ENCODE results near the gene SPON2.

SPON2 gene

GRCh38 chr4:1201851-1202525, 29.6 kb upstream of the SPON2 start:
- no peak for DNase-seq (ENCODE audit: low read depth, low spot score)

GRCh38 chr4:1200425-1201035, 28.1 kb upstream of the SPON2 start:
- no peak overlapping the region for H3K4me3 ChIP-seq (ENCODE audit: low read length)
- H3K9me3 ChIP-seq (ENCODE audit: control insufficient read depth, insufficient read depth, low read length), result no peaks in the 10 kb centered on the region
- no peak overlapping the region for H3K27ac ChIP-seq (ENCODE audit: low read length)
- no CpG with 5 or more reads among the region's 20 CpGs for WGBS (ENCODE audit: insufficient coverage, insufficient read length)
- H3K4me1 ChIP-seq (ENCODE audit: control insufficient read depth, insufficient read depth, low read length), result no peaks in the 10 kb centered on the region; the same call in 1 of the 2 replicates
- DNase-seq (ENCODE audit: low read depth, low spot score), result no peak
- H3K36me3 ChIP-seq (ENCODE audit: control insufficient read depth, insufficient read depth, low read length), result no peaks in the 10 kb centered on the region
- H3K27me3 ChIP-seq (ENCODE audit: control insufficient read depth, insufficient read depth, low read length), result no peaks in the 10 kb centered on the region

More at GRCh38 chr4:1201851-1202525, 29.6 kb upstream of the SPON2 start:
- no peak overlapping the region for H3K27ac ChIP-seq (ENCODE audit: low read length)
- H3K4me1 ChIP-seq (ENCODE audit: control insufficient read depth, insufficient read depth, low read length), result no peaks in the 10 kb centered on the region; the same call in 1 of the 2 replicates
- H3K9me3 ChIP-seq (ENCODE audit: control insufficient read depth, insufficient read depth, low read length), result no peaks in the 10 kb centered on the region
- no CpG with 5 or more reads among the region's 26 CpGs for WGBS (ENCODE audit: insufficient coverage, insufficient read length)
- no peak overlapping the region for H3K4me3 ChIP-seq (ENCODE audit: low read length)
- no peaks in the 10 kb centered on the region; the same call in 1 of the 2 replicates for H3K36me3 ChIP-seq (ENCODE audit: control insufficient read depth, insufficient read depth, low read length)
- H3K27me3 ChIP-seq (ENCODE audit: control insufficient read depth, insufficient read depth, low read length), result no peaks in the 10 kb centered on the region

- Histone ChIP-seq H3K27ac (ENCODE audit: low read length) (no peak overlapping the region), H3K4me3 (ENCODE audit: low read length) (no peak overlapping the region), H3K36me3 (ENCODE audit: control insufficient read depth, insufficient read depth, low read length) (no peaks in the 10 kb centered on the region), H3K4me1 (ENCODE audit: control insufficient read depth, insufficient read depth, low read length) (no peaks in the 10 kb centered on the region; the same call in 1 of the 2 replicates), H3K9me3 (ENCODE audit: control insufficient read depth, insufficient read depth, low read length) (no peaks in the 10 kb centered on the region), H3K27me3 (ENCODE audit: control insufficient read depth, insufficient read depth, low read length) (no peaks in the 10 kb centered on the region)
- WGBS (ENCODE audit: insufficient coverage, insufficient read length), result no CpG with 5 or more reads among the region's 27 CpGs
- DNase-seq (ENCODE audit: low read depth, low spot score), result no peak
Observed at GRCh38 chr4:1199556-1200331, 27.4 kb upstream of the SPON2 start.

GRCh38 chr4:1198098-1198844, 25.9 kb upstream of the SPON2 start:
- Histone ChIP-seq H3K27me3 (ENCODE audit: control insufficient read depth, insufficient read depth, low read length) (no peaks in the 10 kb centered on the region), H3K4me1 (ENCODE audit: control insufficient read depth, insufficient read depth, low read length) (no peaks in the 10 kb centered on the region; the same call in 1 of the 2 replicates), H3K27ac (ENCODE audit: low read length) (no peak overlapping the region), H3K36me3 (ENCODE audit: control insufficient read depth, insufficient read depth, low read length) (no peaks in the 10 kb centered on the region), H3K9me3 (ENCODE audit: control insufficient read depth, insufficient read depth, low read length) (no peaks in the 10 kb centered on the region), H3K4me3 (ENCODE audit: low read length) (no peak overlapping the region)
- WGBS (ENCODE audit: insufficient coverage, insufficient read length), result no CpG with 5 or more reads among the region's 24 CpGs
- DNase-seq (ENCODE audit: low read depth, low spot score), result no peak

GRCh38 chr4:1196421-1197183, 24.2 kb upstream of the SPON2 start:
- Histone ChIP-seq H3K9me3 (ENCODE audit: control insufficient read depth, insufficient read depth, low read length) (no peaks in the 10 kb centered on the region), H3K36me3 (ENCODE audit: control insufficient read depth, insufficient read depth, low read length) (no peaks in the 10 kb centered on the region), H3K4me1 (ENCODE audit: control insufficient read depth, insufficient read depth, low read length) (no peaks in the 10 kb centered on the region), H3K4me3 (ENCODE audit: low read length) (no peak overlapping the region), H3K27me3 (ENCODE audit: control insufficient read depth, insufficient read depth, low read length) (no peaks in the 10 kb centered on the region), H3K27ac (ENCODE audit: low read length) (no peak overlapping the region)
- no CpG with 5 or more reads among the region's 13 CpGs for WGBS (ENCODE audit: insufficient coverage, insufficient read length)
- DNase-seq (ENCODE audit: low read depth, low spot score), result no peak

GRCh38 chr4:1195891-1196401, 23.6 kb upstream of the SPON2 start:
- H3K27ac ChIP-seq (ENCODE audit: low read length), result no peak overlapping the region
- no peak for DNase-seq (ENCODE audit: low read depth, low spot score)
- no peaks in the 10 kb centered on the region for H3K27me3 ChIP-seq (ENCODE audit: control insufficient read depth, insufficient read depth, low read length)
- H3K36me3 ChIP-seq (ENCODE audit: control insufficient read depth, insufficient read depth, low read length), result no peaks in the 10 kb centered on the region
- H3K4me3 ChIP-seq (ENCODE audit: low read length), result no peak overlapping the region
- no peaks in the 10 kb centered on the region for H3K9me3 ChIP-seq (ENCODE audit: control insufficient read depth, insufficient read depth, low read length)
- no peaks in the 10 kb centered on the region for H3K4me1 ChIP-seq (ENCODE audit: control insufficient read depth, insufficient read depth, low read length)
- WGBS (ENCODE audit: insufficient coverage, insufficient read length), result no CpG with 5 or more reads among the region's 16 CpGs

- H3K27ac ChIP-seq (ENCODE audit: low read length), result no peak overlapping the region
- no CpG with 5 or more reads among the region's 29 CpGs for WGBS (ENCODE audit: insufficient coverage, insufficient read length)
- no peak for DNase-seq (ENCODE audit: low read depth, low spot score)
Observed at GRCh38 chr4:1195109-1195671, 22.8 kb upstream of the SPON2 start.

GRCh38 chr4:1194010-1194900, 21.9 kb upstream of the SPON2 start:
- no peaks in the 10 kb centered on the region for H3K9me3 ChIP-seq (ENCODE audit: control insufficient read depth, insufficient read depth, low read length)
- H3K27ac ChIP-seq (ENCODE audit: low read length), result no peak overlapping the region
- no CpG with 5 or more reads among the region's 52 CpGs for WGBS (ENCODE audit: insufficient coverage, insufficient read length)
- H3K36me3 ChIP-seq (ENCODE audit: control insufficient read depth, insufficient read depth, low read length), result no peaks in the 10 kb centered on the region
- no peaks in the 10 kb centered on the region for H3K27me3 ChIP-seq (ENCODE audit: control insufficient read depth, insufficient read depth, low read length)
- DNase-seq (ENCODE audit: low read depth, low spot score), result no peak
- H3K4me1 ChIP-seq (ENCODE audit: control insufficient read depth, insufficient read depth, low read length), result no peaks in the 10 kb centered on the region
- no peak overlapping the region for H3K4me3 ChIP-seq (ENCODE audit: low read length)

More at GRCh38 chr4:1195109-1195671, 22.8 kb upstream of the SPON2 start:
- no peak overlapping the region for H3K4me3 ChIP-seq (ENCODE audit: low read length)
- H3K27me3 ChIP-seq (ENCODE audit: control insufficient read depth, insufficient read depth, low read length), result no peaks in the 10 kb centered on the region
- H3K4me1 ChIP-seq (ENCODE audit: control insufficient read depth, insufficient read depth, low read length), result no peaks in the 10 kb centered on the region
- H3K36me3 ChIP-seq (ENCODE audit: control insufficient read depth, insufficient read depth, low read length), result no peaks in the 10 kb centered on the region
- H3K9me3 ChIP-seq (ENCODE audit: control insufficient read depth, insufficient read depth, low read length), result no peaks in the 10 kb centered on the region
